Testis (tissue), 3 donors: Measurements from ENCODE around the gene TBXA2R. TPM values are rescaled to one million over a fixed set of nuclear protein-coding genes. Genes with fewer than 3 reads are reported as not detected.

ENCODE experiments used
- DNase-seq: peaks from one replicate; pipeline ENCODE4 v3.0.0-alpha.2; 2019
- H3K27ac ChIP-seq, 2 donors: fragments of 200-600 bp; sonication (generic); one replicate each; pipeline ENCODE4 v1.5.1; 2019
- H3K27me3 ChIP-seq: fragments of 200-600 bp; sonication (generic); one replicate; pipeline ENCODE4 v1.5.1; 2019
- H3K36me3 ChIP-seq: fragments of 200-600 bp; sonication (generic); one replicate; pipeline ENCODE4 v1.5.1; 2017; ENCODE audit warnings: low read depth; ENCODE audit errors: missing control alignments
- H3K4me1 ChIP-seq: fragments of 200-600 bp; sonication (generic); one replicate; pipeline ENCODE4 v1.5.1; 2019
- H3K4me3 ChIP-seq, 2 donors: fragments of 200-600 bp; sonication (generic); one replicate each; pipeline ENCODE4 v1.5.1; 2017 to 2019
- H3K9me3 ChIP-seq: fragments of 200-600 bp; sonication (generic); one replicate; pipeline ENCODE4 v1.5.1; 2017
- CTCF ChIP-seq, 3 experiments: fragments of 450-650 bp in 2 of 3; fragments of 200-600 bp in 1 of 3; sonication (generic) in 1 of 3; IDR thresholded peaks; one replicate each; pipeline ENCODE4 v1.5.1; 2016 to 2019; ENCODE audit warnings: antibody characterized with exemption in 3 of 3, mild to moderate bottlenecking in 2 of 3, moderate library complexity in 1 of 3
- POLR2A ChIP-seq: fragments of 450-650 bp; IDR thresholded peaks from one replicate; pipeline ENCODE4 v1.6.1; 2017; ENCODE audit warnings: antibody characterized with exemption, mild to moderate bottlenecking, moderate library complexity
- WGBS, 2 donors: methylation state at CpG; one replicate each; pipeline ENCODE4 v1.1.5; 2018; 5-methylcytosine and 5-hydroxymethylcytosine counted together
- intact Hi-C: fragments of 100-400 bp; cut with DNase I; formaldehyde crosslinking; loops from one replicate; pipeline ENCODE4 v1.15.1; 2023; ENCODE audit warnings: low total_unique reads
- polyA plus RNA-seq: library from polyadenylated mRNA; stranded (reverse); fragments of 350-450 nt; fragmentation: Illumina TruSeq; extraction: RNeasy Lipid Tissue Mini Kit (QIAGEN cat#74804); gene quantifications from one replicate; pipeline ENCODE4 v1.2.3, GENCODE V29; 2014; ENCODE audit warnings: low read depth, low replicate concordance; ENCODE audit not compliant: insufficient read depth
- total RNA-seq, 2 donors: library from RNA; depleted of rRNA; stranded (reverse); fragments of >200 nt; gene quantifications; one replicate each; pipeline ENCODE4 v1.2.3, GENCODE V29; 2016

TBXA2R gene
- total and polyA plus RNA-seq, 3 donors from 2014 or later: 1.3 to 3.2 (median 1.8) TPM

GRCh38 chr19:3575949-3576673 is 30.6 kb downstream of the TBXA2R start:
- no peak for DNase-seq
- Histone ChIP-seq H3K36me3 (no peaks in the 10 kb centered on the region), H3K4me1 (peaks cover 9% of the 10 kb centered on the region), H3K9me3 (no peaks in the 10 kb centered on the region), H3K27ac (no peak overlapping the region), H3K27me3 (no peaks in the 10 kb centered on the region), H3K4me3 (peak overlapping the region in 1 of 2 donors; percentile 38)
- intact Hi-C loops: no loop called here
- TF ChIP-seq CTCF (IDR thresholded peaks at IDR 0.05): no peak
- no peak for TF ChIP-seq POLR2A
- WGBS, 2 donors: 54 to 75% methylated on average over 18 to 29 of the region's 29 CpGs

GRCh38 chr19:3575260-3575741 is 31.4 kb downstream of the TBXA2R start:
- Histone ChIP-seq H3K9me3 (no peaks in the 10 kb centered on the region), H3K27me3 (no peaks in the 10 kb centered on the region), H3K4me3 (no peak overlapping the region), H3K4me1 (peaks cover 9% of the 10 kb centered on the region), H3K36me3 (no peaks in the 10 kb centered on the region), H3K27ac (no peak overlapping the region)
- WGBS, 2 donors: 54 to 72% methylated on average over 19 of the region's 19 CpGs
- peak; percentile 49 for DNase-seq
- TF ChIP-seq POLR2A (no peak), CTCF (IDR thresholded peaks at IDR 0.05) (no peak)
- intact Hi-C loops: no loop called here

- DNase-seq: peak; percentile 97
- intact Hi-C loops: no loop called here
- Histone ChIP-seq H3K36me3 (no peaks in the 10 kb centered on the region), H3K27ac (peak overlapping the region in 1 of 2 donors; percentile 81), H3K4me3 (peak overlapping the region; percentile 83 to 89), H3K9me3 (no peaks in the 10 kb centered on the region), H3K27me3 (no peaks in the 10 kb centered on the region), H3K4me1 (peaks cover 9% of the 10 kb centered on the region)
- no peak for TF ChIP-seq CTCF (IDR thresholded peaks at IDR 0.05)
- no peak for TF ChIP-seq POLR2A
- 36 to 46% methylated on average over 42 to 55 of the region's 55 CpGs for WGBS, 2 donors
These were observed 32.6 kb downstream of the TBXA2R start for GRCh38 chr19:3573858-3574637.

- Histone ChIP-seq H3K4me3 (peak overlapping the region; percentile 83 to 89), H3K4me1 (peaks cover 9% of the 10 kb centered on the region), H3K36me3 (no peaks in the 10 kb centered on the region), H3K9me3 (no peaks in the 10 kb centered on the region), H3K27me3 (no peaks in the 10 kb centered on the region), H3K27ac (peak overlapping the region; percentile 20 to 81)
- TF ChIP-seq POLR2A (no peak), CTCF (IDR thresholded peaks at IDR 0.05) (no peak)
- 1% methylated on average over 19 to 52 of the region's 60 CpGs for WGBS, 2 donors
- DNase-seq: no peak
- intact Hi-C loops: no loop called here
These were observed 33.4 kb downstream of the TBXA2R start for GRCh38 chr19:3573162-3573857.
